Measurements from ENCODE around the gene FURIN.

Gene FURIN

DNA sequence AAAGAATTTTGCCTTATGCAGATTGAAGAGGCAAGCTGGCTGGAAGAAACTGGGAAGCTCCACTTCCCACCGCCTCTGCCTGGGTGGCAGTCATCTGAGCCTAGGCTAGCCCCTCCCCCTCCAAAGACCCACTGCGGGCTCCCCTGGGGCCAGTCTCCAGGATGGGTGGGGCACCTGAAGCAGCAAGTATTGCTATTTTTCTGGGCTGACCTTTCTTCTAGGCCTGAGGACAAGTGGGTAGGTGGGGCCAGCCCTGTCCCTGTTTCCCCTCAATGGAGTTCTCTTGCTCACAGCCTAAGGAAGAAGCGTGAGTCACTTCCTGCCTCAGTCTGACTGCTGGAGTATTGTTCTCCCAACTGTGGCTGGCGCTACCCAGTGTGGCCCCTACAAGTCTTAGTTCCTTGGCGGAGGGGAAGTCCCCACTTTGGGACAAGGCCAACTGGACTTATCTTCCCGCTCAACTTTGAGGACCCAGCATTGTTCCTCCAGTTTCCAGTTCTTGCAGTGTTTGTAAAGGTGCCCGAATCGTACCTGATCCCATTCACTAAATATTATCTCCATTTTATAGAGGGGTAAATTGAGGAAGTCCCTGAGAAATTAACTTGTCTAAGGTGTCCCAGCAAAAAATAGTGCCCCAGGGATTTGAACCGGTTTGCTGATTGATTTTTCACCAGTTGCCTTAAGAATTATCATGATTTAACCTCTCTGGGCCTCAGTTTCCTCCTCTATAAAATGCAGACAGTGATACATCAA is 1.4 kb downstream of the FURIN start:
- Histone ChIP-seq H3K27me3 (replicated peaks; ENCODE audit: control insufficient read depth, insufficient read depth, low read length) (no peaks in the 10 kb centered on the region), H3K36me3 (ENCODE audit: control insufficient read depth, insufficient read depth, low read length) (no peaks in the 10 kb centered on the region; the same call in 1 of the 2 replicates), H3K4me3 (replicated peaks; ENCODE audit: low read depth, low read length) (no peak overlapping the region; the same call in 1 of the 2 replicates)
- no peak for DNase-seq (ENCODE audit: extremely low read depth, insufficient read length)
- TF ChIP-seq, protein P1, sequence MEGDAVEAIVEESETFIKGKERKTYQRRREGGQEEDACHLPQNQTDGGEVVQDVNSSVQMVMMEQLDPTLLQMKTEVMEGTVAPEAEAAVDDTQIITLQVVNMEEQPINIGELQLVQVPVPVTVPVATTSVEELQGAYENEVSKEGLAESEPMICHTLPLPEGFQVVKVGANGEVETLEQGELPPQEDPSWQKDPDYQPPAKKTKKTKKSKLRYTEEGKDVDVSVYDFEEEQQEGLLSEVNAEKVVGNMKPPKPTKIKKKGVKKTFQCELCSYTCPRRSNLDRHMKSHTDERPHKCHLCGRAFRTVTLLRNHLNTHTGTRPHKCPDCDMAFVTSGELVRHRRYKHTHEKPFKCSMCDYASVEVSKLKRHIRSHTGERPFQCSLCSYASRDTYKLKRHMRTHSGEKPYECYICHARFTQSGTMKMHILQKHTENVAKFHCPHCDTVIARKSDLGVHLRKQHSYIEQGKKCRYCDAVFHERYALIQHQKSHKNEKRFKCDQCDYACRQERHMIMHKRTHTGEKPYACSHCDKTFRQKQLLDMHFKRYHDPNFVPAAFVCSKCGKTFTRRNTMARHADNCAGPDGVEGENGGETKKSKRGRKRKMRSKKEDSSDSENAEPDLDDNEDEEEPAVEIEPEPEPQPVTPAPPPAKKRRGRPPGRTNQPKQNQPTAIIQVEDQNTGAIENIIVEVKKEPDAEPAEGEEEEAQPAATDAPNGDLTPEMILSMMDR (IDR thresholded peaks at IDR 0.05; ENCODE audit: insufficient read depth, low read length, poor library complexity, severe bottlenecking): no peak

DNA sequence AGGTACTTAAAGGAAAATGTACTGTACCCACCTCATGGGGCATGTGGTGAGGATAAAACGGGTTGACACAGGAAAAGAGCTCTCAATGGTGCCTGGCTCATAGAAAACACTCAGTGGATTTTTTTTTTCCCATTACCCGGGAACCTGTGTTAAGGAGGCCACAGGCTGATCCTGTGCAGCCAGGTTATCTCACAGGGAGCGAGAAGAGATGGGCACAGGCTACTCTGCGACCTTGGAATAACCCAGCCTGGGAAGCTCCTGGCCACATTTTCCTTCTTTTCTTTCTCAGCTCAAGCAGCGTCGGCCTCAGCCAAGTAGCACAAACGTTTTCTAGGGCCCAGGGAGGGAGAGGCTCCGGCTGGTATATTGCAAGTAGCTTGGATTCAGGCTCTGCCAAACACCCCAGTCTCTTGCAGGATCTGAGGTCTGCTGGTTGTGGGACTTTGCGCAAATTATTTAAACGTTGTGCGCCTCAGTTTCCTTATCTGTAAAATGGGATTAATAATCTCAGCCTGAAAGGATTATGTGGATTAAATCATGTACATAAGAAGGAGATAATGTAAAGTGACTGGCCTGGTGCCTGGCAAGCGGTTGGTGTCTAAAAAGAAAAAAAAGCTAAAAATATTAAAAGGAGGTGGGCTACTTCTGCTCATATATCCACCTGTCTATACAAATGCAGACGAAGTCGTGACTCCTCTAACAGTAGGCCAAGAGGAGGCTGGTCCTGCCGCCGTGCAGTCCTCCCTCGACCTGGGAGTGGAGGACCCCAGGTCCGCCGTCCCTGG is 2.2 kb downstream of the FURIN start:
- no peak for DNase-seq (ENCODE audit: extremely low read depth, insufficient read length)
- Histone ChIP-seq H3K27me3 (replicated peaks; ENCODE audit: control insufficient read depth, insufficient read depth, low read length) (no peaks in the 10 kb centered on the region), H3K4me3 (replicated peaks; ENCODE audit: low read depth, low read length) (peak overlapping the region; percentile 71), H3K36me3 (ENCODE audit: control insufficient read depth, insufficient read depth, low read length) (no peaks in the 10 kb centered on the region; the same call in none of the 2 replicates)
- TF ChIP-seq, protein P1 (IDR thresholded peaks at IDR 0.05; ENCODE audit: insufficient read depth, low read length, poor library complexity, severe bottlenecking): no peak

- H3K4me3 ChIP-seq (replicated peaks; ENCODE audit: low read depth, low read length): peak overlapping the region; percentile 71
- H3K36me3 ChIP-seq (ENCODE audit: control insufficient read depth, insufficient read depth, low read length): peaks cover 2% of the 10 kb centered on the region
- H3K27me3 ChIP-seq (replicated peaks; ENCODE audit: control insufficient read depth, insufficient read depth, low read length): no peaks in the 10 kb centered on the region
- TF ChIP-seq, protein P1 (IDR thresholded peaks at IDR 0.05; ENCODE audit: insufficient read depth, low read length, poor library complexity, severe bottlenecking): no peak
- peak; percentile 56 for DNase-seq (ENCODE audit: extremely low read depth, insufficient read length)
These were observed 2.8 kb downstream of the FURIN start for GRCh38 chr15:90871139-90871715.

GRCh38 chr15:90871716-90872485 is 3.5 kb downstream of the FURIN start:
- no peak for DNase-seq (ENCODE audit: extremely low read depth, insufficient read length)
- no peaks in the 10 kb centered on the region for H3K27me3 ChIP-seq (replicated peaks; ENCODE audit: control insufficient read depth, insufficient read depth, low read length)
- peak overlapping the region; percentile 71 for H3K4me3 ChIP-seq (replicated peaks; ENCODE audit: low read depth, low read length)
- TF ChIP-seq, protein P1 (IDR thresholded peaks at IDR 0.05; ENCODE audit: insufficient read depth, low read length, poor library complexity, severe bottlenecking): no peak
- peaks cover 8% of the 10 kb centered on the region for H3K36me3 ChIP-seq (ENCODE audit: control insufficient read depth, insufficient read depth, low read length)

- Histone ChIP-seq H3K4me3 (replicated peaks; ENCODE audit: low read depth, low read length) (peak overlapping the region; percentile 71), H3K36me3 (ENCODE audit: control insufficient read depth, insufficient read depth, low read length) (peaks cover 13% of the 10 kb centered on the region), H3K27me3 (replicated peaks; ENCODE audit: control insufficient read depth, insufficient read depth, low read length) (no peaks in the 10 kb centered on the region)
- DNase-seq (ENCODE audit: extremely low read depth, insufficient read length): no peak
- TF ChIP-seq, protein P1 (IDR thresholded peaks at IDR 0.05; ENCODE audit: insufficient read depth, low read length, poor library complexity, severe bottlenecking): no peak
These were observed 4.2 kb downstream of the FURIN start for GRCh38 chr15:90872486-90873184.

Data from GM06990 (cell line).